GM12873 (cell line): ENCODE data around the gene CD40LG.

Experiments
- CTCF ChIP-seq: IDR thresholded peaks from 2 replicates; pipeline ENCODE4 v1.5.1; 2012; ENCODE audit warnings: low read depth, mild to moderate bottlenecking, moderate library complexity, low read length, control low read depth; ENCODE audit not compliant: insufficient read depth; ENCODE audit errors: missing control alignments

CD40LG gene

GRCh38 chrX:136629084-136629750, 18.7 kb upstream of the CD40LG start:
- no peak for TF ChIP-seq CTCF

GRCh38 chrX:136630881-136631280, 17.1 kb upstream of the CD40LG start:
- TF ChIP-seq CTCF, result no peak

GRCh38 chrX:136635235-136635634, 12.7 kb upstream of the CD40LG start:
- no peak for TF ChIP-seq CTCF

GRCh38 chrX:136636121-136636520, 11.8 kb upstream of the CD40LG start:
- no peak for TF ChIP-seq CTCF

GRCh38 chrX:136639506-136640176, 8.3 kb upstream of the CD40LG start:
- no peak for TF ChIP-seq CTCF

- no peak for TF ChIP-seq CTCF
These were observed 4.7 kb upstream of the CD40LG start for GRCh38 chrX:136643243-136643642.

GRCh38 chrX:136646602-136647239, 1.2 kb upstream of the CD40LG start:
- TF ChIP-seq CTCF, result no peak
